CD4-positive, alpha-beta memory T cell (primary cell): ENCODE results near the gene ACOXL. TPM values are rescaled to one million over a fixed set of nuclear protein-coding genes. Genes with fewer than 3 reads are reported as not detected.

ENCODE experiments used
- CTCF ChIA-PET: fragments of 350-600 bp; sonication (Branson Sonifier 250); formaldehyde crosslinking; loops from one replicate; lab custom pipeline; 2021; ENCODE audit warnings: inconsistent platforms; ENCODE audit not compliant: partially characterized antibody; lab: Charles Lee
- POLR2A ChIA-PET: fragments of 350-600 bp; sonication (Branson Sonifier 250); formaldehyde crosslinking; loops from one replicate; lab custom pipeline; 2021; ENCODE audit not compliant: partially characterized antibody; lab: Charles Lee
- DNase-seq, 5 donors: peaks; one replicate each; pipeline versions ENCODE4 v3.0.0 to v3.0.0-alpha.2; 2020 to 2022; ENCODE audit warnings: mixed read lengths in 1 of 5
- H3K27ac ChIP-seq: one replicate; pipeline ENCODE4 v1.7.0; 2013; ENCODE audit warnings: low read depth, low read length
- H3K27me3 ChIP-seq: 2 replicates; pipeline ENCODE4 v1.7.0; 2013; ENCODE audit warnings: mild to moderate bottlenecking, low read length, moderate library complexity; ENCODE audit not compliant: insufficient read depth
- H3K36me3 ChIP-seq: 2 replicates; pipeline ENCODE4 v1.7.0; 2013; ENCODE audit warnings: mild to moderate bottlenecking, low read length, moderate library complexity; ENCODE audit not compliant: insufficient read depth
- H3K4me1 ChIP-seq: 2 replicates; pipeline ENCODE4 v1.7.0; 2013; ENCODE audit warnings: mild to moderate bottlenecking, low read length, moderate library complexity; ENCODE audit not compliant: insufficient read depth
- H3K4me3 ChIP-seq, 2 donors: one replicate each; pipeline ENCODE4 v1.7.0; 2013; ENCODE audit warnings: low read length in 2 of 2, mild to moderate bottlenecking in 1 of 2
- H3K9me3 ChIP-seq, 2 donors: one replicate each; pipeline ENCODE4 v1.7.0; 2013; ENCODE audit warnings: low read length in 2 of 2, control low read depth in 1 of 2; ENCODE audit not compliant: control insufficient read depth in 1 of 2
- H3K27ac Mint-ChIP-seq, 7 donors: one replicate each; pipeline ENCODE4 v1.8.0; 2020 to 2021; ENCODE audit warnings: mixed read lengths in 7 of 7, mild to moderate bottlenecking in 6 of 7, inconsistent platforms in 3 of 7, moderate library complexity in 3 of 7
- H3K27me3 Mint-ChIP-seq, 2 donors: one replicate each; pipeline ENCODE4 v1.8.0; 2020 to 2021; ENCODE audit warnings: mixed read lengths in 2 of 2
- H3K36me3 Mint-ChIP-seq, 2 donors: one replicate each; pipeline ENCODE4 v1.8.0; 2020 to 2021; ENCODE audit warnings: mixed read lengths in 2 of 2, inconsistent platforms in 1 of 2, mild to moderate bottlenecking in 1 of 2
- H3K4me1 Mint-ChIP-seq, 4 donors: one replicate each; pipeline ENCODE4 v1.8.0; 2020 to 2021; ENCODE audit warnings: mixed read lengths in 4 of 4, mild to moderate bottlenecking in 1 of 4
- H3K4me3 Mint-ChIP-seq, 8 donors: one replicate each; pipeline ENCODE4 v1.8.0; 2020 to 2021; ENCODE audit warnings: mixed read lengths in 8 of 8, mild to moderate bottlenecking in 7 of 8, moderate library complexity in 6 of 8, inconsistent platforms in 3 of 8
- H3K9me3 Mint-ChIP-seq, 8 donors: one replicate each; pipeline ENCODE4 v1.8.0; 2020 to 2021; ENCODE audit warnings: mixed read lengths in 8 of 8, mild to moderate bottlenecking in 5 of 8, inconsistent platforms in 3 of 8, moderate library complexity in 1 of 8
- intact Hi-C: fragments of 100-400 bp; cut with micrococcal nuclease; formaldehyde crosslinking; loops from one replicate; pipeline ENCODE4 v1.15.1; 2023
- polyA plus RNA-seq, 2 donors: library from polyadenylated mRNA; unstranded; fragments of 300-500 nt; fragmentation: Illumina TruSeq; gene quantifications; one replicate each; pipeline ENCODE4 v1.2.3, GENCODE V29; 2021
- total RNA-seq, 2 experiments: library from RNA; stranded (reverse); gene quantifications; one replicate each; pipeline ENCODE4 v1.2.3, GENCODE V29; 2021

The ACOXL gene
- total and polyA plus RNA-seq, 4 experiments from 2014 or later, result not detected

DNA sequence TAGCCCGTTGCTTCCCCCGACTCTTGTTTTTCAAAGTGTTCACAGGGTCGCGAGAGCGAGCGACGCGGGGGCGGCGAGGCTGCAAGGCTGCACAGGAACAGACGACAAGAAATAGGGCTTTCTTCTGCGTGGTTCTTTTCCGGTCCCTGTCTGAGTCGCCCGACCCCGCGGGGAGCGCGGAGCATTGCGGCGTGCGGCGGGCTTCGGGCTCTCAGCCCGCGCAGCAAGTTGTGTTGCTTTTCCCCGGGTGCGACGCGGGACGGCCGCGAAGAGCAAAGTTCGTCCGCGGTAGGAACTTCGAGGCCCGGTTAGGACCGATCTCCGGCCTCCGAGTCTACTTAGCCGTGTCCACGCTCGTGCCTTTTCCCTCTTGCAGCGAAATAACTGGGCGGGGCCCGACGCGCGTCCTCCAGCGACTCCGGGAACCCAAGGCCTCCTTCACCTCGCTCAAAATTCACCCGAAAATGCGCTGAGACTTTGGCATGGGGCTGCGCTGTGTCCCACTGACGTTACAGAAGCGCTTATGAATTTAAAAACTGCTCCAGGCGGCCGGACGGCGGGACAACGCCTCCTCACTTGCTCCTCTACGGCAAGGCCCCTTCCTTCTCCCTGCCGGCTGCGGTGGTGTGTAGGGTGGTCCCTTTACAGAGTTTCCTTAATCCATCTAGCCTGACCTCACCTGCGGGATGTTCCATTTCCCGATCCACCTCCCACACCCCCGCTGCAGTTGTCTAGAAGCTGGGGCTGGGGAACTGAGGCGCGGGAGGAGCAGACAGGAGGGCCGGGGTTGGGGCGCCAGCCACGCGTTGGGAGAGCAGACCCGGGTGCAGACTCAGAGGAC is 386.8 kb downstream of the ACOXL start:
- H3K9me3 ChIP-seq, result no peaks in the 10 kb centered on the region
- ChIA-PET POLR2A (interaction anchor here (1.7 kb wide), 1 partner anchor 25 kb away, joined by 3 read pairs; no protein-coding TSS in a partner anchor), CTCF (no interaction called here)
- Mint-ChIP-seq H3K4me1 (peaks cover 21 to 50% (median 34%) of the 10 kb centered on the region in 4 donors), H3K27me3 (peaks cover 22 to 39% of the 10 kb centered on the region in 2 donors), H3K36me3 (peaks cover 3 to 22% of the 10 kb centered on the region in 2 donors), H3K9me3 (peaks cover 0 to 1% (median 0%) of the 10 kb centered on the region in 8 donors), H3K27ac (peak overlapping the region in 6 of 7 donors; percentile 42 to 90 (median 82)), H3K4me3 (peak overlapping the region; percentile 85 to 97 (median 90))
- peak overlapping the region; percentile 3 to 83 for H3K4me3 ChIP-seq
- no peak overlapping the region for H3K27ac ChIP-seq
- DNase-seq, result peak; percentile 31 to 48 (median 39)
- intact Hi-C loops, result loop anchor here (5.0 kb wide), 1 partner anchor 338 kb away; no protein-coding TSS in a partner anchor
- no peaks in the 10 kb centered on the region for H3K36me3 ChIP-seq
- peaks cover 38% of the 10 kb centered on the region for H3K27me3 ChIP-seq
- H3K4me1 ChIP-seq, result peaks cover 47% of the 10 kb centered on the region

DNA sequence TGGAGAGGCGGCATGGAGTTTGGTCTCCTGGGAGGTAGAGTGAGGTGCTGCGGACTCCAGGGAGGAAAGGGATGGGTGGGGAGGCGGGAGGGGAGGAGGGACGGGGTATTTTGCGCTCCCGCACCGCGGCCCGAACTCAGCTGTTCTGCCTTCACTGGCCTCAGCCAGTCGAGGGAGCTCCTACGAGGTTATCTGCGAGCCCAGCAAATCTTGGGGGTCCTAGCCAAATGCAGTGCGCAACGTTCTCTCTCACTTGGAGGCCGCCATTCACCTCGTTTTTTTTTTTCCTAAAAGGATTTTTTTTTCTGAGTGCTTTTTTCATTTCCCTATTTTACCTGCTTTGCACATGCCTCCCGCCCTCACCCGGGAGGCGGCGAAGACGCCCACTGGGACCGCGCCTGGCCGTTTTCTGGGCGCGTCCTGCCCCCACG is 387.5 kb downstream of the ACOXL start:
- H3K4me3 ChIP-seq, result peak overlapping the region in 1 of 2 donors; percentile 83
- peaks cover 47% of the 10 kb centered on the region for H3K4me1 ChIP-seq
- intact Hi-C loops, result loop anchor here (5.0 to 10.0 kb wide), 5 partner anchors 337 to 1642 kb away; partner anchors contain the start of genes BUB1 and CKAP2L
- Mint-ChIP-seq H3K4me1 (peaks cover 21 to 53% (median 36%) of the 10 kb centered on the region in 4 donors), H3K36me3 (peaks cover 6 to 22% of the 10 kb centered on the region in 2 donors), H3K9me3 (peaks cover 0 to 1% (median 0%) of the 10 kb centered on the region in 8 donors), H3K4me3 (peak overlapping the region; percentile 86 to 97 (median 91)), H3K27me3 (peaks cover 19 to 35% of the 10 kb centered on the region in 2 donors), H3K27ac (peak overlapping the region in 3 of 7 donors; percentile 12 to 90 (median 19))
- ChIA-PET POLR2A (interaction anchor here (0.8 to 2.2 kb wide), 5 partner anchors 14 to 363 kb away, joined by 3 to 10 read pairs (median 3); no protein-coding TSS in a partner anchor), CTCF (interaction anchor here (1.3 kb wide), 1 partner anchor 308 kb away, joined by 4 read pairs; no protein-coding TSS in a partner anchor)
- DNase-seq, result peak in 1 of 5 donors; percentile 17
- no peaks in the 10 kb centered on the region for H3K9me3 ChIP-seq
- peaks cover 36% of the 10 kb centered on the region for H3K27me3 ChIP-seq
- H3K36me3 ChIP-seq, result no peaks in the 10 kb centered on the region
- H3K27ac ChIP-seq, result no peak overlapping the region

DNA sequence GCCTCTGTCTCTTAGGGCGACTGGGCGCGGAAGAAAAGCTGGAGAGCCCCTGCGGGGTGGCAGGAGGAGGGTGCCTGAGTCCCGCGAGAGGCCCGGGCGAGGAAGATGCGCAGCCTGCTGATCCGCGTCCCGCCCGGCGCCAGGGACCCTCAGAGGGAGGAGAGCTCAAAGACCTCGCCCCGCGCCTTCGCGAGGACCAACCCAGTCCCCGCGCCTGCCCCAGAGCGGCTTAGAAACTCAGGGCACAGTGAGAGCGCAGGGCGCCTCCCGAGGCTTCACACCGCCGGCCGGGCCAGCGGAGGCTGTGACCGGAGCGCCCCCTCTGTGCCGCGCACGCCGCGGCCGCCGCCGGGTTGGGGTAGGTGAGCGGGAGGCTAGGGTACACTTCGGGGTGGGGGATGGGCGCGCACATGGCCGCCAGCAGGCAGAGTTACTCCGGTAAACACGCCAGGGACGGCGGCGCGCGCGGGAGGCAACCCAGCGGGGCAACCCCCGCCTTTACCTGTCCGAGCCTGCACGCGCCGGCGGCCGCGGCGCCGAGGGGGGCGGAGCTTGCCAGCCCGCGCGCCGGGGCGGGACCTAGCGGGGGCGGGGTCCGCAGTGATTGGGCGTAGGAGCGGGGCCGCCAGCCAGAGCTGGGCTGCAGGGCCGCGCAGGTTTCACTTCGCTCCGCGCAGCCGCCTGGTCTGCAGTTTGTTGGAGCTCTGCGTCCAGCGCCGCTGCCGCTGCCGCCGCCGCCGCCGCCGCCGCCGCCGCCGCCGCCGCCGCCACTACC is 388.1 kb downstream of the ACOXL start, which contains the start of gene BCL2L11:
TSS of gene BCL2L11 (plus strand) at position 662 of the 775 bp plus-strand sequence. CDS start 2,832 bp downstream, outside the sequence.
- Mint-ChIP-seq H3K4me3 (peak within 1 kb of the TSS; percentile 88 to 97 (median 94)), H3K36me3 (peaks cover 12 to 28% of the 10 kb centered on the region in 2 donors), H3K4me1 (peaks cover 21 to 59% (median 37%) of the 10 kb centered on the region in 4 donors), H3K27ac (peak within 1 kb of the TSS; percentile 82 to 95 (median 89)), H3K9me3 (peaks cover 0 to 1% (median 0%) of the 10 kb centered on the region in 8 donors), H3K27me3 (peaks cover 19 to 35% of the 10 kb centered on the region in 2 donors)
- Histone ChIP-seq H3K36me3 (no peaks in the 10 kb centered on the region), H3K27ac (peak within 1 kb of the TSS; percentile 32), H3K9me3 (no peaks in the 10 kb centered on the region), H3K4me1 (peaks cover 47% of the 10 kb centered on the region), H3K27me3 (peaks cover 36% of the 10 kb centered on the region), H3K4me3 (peak within 1 kb of the TSS; percentile 78 to 83)
- DNase-seq, result peak; percentile 85 to 91 (median 87)
- intact Hi-C loops, result loop anchor here (5.0 to 10.0 kb wide), 4 partner anchors 446 to 1642 kb away; partner anchors contain the start of genes BUB1 and CKAP2L
- ChIA-PET POLR2A (interaction anchor here (0.8 to 2.2 kb wide), 9 partner anchors 9 to 1035 kb away, joined by 3 to 10 read pairs (median 4); partner anchors contain the start of gene TMEM87B), CTCF (interaction anchor here (0.6 to 1.3 kb wide), 2 partner anchors 26 to 309 kb away, joined by 3 to 4 read pairs; no protein-coding TSS in a partner anchor)

DNA sequence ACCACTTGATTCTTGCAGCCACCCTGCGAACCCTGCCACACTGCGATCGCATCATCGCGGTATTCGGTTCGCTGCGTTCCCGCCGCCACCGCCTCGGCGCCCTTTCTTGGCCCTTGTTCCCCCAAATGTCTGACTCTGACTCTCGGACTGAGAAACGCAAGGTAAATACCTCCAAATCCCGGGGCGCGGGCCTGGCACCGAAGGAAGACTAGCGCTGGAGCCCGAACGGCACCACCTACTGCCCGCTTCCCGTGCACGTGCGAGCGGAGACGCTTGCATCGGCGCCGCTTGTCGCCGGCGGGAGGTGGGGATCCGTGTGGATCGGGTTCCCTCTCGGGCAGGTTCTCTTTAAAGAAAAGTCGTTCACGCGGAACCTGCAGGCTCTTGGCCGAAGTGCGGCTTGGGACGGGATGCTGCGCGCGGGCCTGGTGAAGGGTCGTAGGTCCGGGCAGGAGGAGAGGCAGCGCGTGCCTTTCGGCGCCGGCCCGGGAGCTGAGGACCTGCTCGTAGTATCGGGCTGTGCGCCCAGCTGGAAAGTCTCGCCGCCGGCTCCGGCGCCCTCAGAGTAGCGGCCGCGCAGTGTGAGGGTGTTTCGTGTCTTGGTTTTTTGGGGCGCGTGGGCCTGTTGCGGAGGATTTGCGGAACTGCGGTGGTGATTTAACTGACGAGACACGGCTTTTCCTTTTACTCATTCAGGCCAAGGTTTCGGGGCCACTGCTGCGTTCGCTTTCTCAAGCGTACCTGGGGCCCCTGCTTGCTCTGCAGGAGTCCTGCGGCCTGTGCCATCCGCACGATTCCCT is 388.9 kb downstream of the ACOXL start:
- Histone ChIP-seq H3K4me1 (peaks cover 47% of the 10 kb centered on the region), H3K4me3 (peak overlapping the region; percentile 78 to 83), H3K27me3 (peaks cover 32% of the 10 kb centered on the region), H3K36me3 (no peaks in the 10 kb centered on the region), H3K9me3 (no peaks in the 10 kb centered on the region), H3K27ac (peak overlapping the region; percentile 32)
- DNase-seq, result peak; percentile 36 to 56 (median 50)
- Mint-ChIP-seq H3K27me3 (peaks cover 17 to 30% of the 10 kb centered on the region in 2 donors), H3K27ac (peak overlapping the region; percentile 82 to 95 (median 89)), H3K9me3 (peaks cover 0 to 1% (median 0%) of the 10 kb centered on the region in 8 donors), H3K4me3 (peak overlapping the region; percentile 85 to 96 (median 94)), H3K36me3 (peaks cover 20 to 36% of the 10 kb centered on the region in 2 donors), H3K4me1 (peaks cover 25 to 63% (median 43%) of the 10 kb centered on the region in 4 donors)
- POLR2A ChIA-PET, result interaction anchor here (0.8 to 2.2 kb wide), 9 partner anchors 10 to 1034 kb away, joined by 3 to 10 read pairs (median 4); partner anchors contain the start of gene TMEM87B
- intact Hi-C loops, result loop anchor here (5.0 to 10.0 kb wide), 4 partner anchors 446 to 1641 kb away; partner anchors contain the start of genes BUB1 and CKAP2L
- CTCF ChIA-PET, result interaction anchor here (0.6 to 1.3 kb wide), 2 partner anchors 25 to 309 kb away, joined by 3 to 4 read pairs; no protein-coding TSS in a partner anchor

DNA sequence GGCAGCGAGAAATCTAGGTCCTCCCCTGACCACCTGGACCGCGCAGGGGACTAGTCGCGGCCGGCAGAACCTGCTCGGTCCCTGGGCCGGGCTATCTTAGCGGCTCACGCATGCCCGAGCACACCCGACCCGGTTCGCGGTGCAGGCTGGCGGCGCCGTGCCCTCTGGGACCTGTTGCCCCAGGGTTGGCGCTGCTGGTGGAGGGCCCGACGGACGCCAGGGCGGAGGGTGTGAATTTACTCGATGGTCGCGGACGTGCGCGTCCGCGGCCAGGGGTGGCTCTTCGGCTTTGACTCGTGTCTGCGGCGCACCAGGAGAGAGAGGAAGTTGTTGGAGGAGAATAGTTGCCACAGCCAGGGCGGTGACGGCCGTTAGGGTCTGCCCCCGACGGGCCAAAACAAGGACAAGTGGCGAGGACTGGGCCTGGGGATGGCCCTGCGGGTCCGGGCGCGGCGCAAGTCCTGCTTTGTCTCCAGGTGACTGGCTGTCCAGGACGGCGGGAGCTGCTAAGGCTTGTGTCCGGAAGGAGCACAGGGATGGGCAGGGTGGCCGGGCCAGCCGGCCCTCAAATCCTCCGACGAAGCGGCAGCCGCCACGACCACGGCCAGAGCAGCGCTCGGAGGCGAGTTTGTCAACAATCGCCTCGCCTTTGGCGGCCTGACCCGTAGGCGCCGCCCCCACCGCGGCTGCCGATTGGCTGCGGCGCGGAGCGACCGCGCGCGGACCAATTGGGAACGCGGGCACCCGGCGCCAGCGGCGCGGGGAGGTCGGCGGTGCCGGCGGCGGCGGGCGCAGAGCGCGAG is 389.7 kb downstream of the ACOXL start:
- H3K4me3 ChIP-seq, result peak overlapping the region; percentile 78 to 83
- intact Hi-C loops, result loop anchor here (5.0 to 10.0 kb wide), 4 partner anchors 447 to 1640 kb away; partner anchors contain the start of genes BUB1 and CKAP2L
- peaks cover 26% of the 10 kb centered on the region for H3K27me3 ChIP-seq
- peaks cover 44% of the 10 kb centered on the region for H3K4me1 ChIP-seq
- CTCF ChIA-PET, result no interaction called here
- no peaks in the 10 kb centered on the region for H3K9me3 ChIP-seq
- H3K27ac ChIP-seq, result peak overlapping the region; percentile 32
- H3K36me3 ChIP-seq, result no peaks in the 10 kb centered on the region
- peaks cover 26 to 63% (median 42%) of the 10 kb centered on the region in 4 donors for H3K4me1 Mint-ChIP-seq
- peak overlapping the region; percentile 85 to 96 (median 94) for H3K4me3 Mint-ChIP-seq
- POLR2A ChIA-PET, result interaction anchor here (1.6 to 2.2 kb wide), 3 partner anchors 11 to 933 kb away, joined by 5 to 10 read pairs (median 6); partner anchors contain the start of gene TMEM87B
- H3K9me3 Mint-ChIP-seq, result peaks cover 0 to 1% (median 0%) of the 10 kb centered on the region in 8 donors
- DNase-seq, result peak; percentile 67 to 86 (median 77)
- H3K27ac Mint-ChIP-seq, result peak overlapping the region in 6 of 7 donors; percentile 31 to 90 (median 84)
- H3K27me3 Mint-ChIP-seq, result peaks cover 10 to 24% of the 10 kb centered on the region in 2 donors
- peaks cover 28 to 43% of the 10 kb centered on the region in 2 donors for H3K36me3 Mint-ChIP-seq
